Activated CD8-positive, alpha-beta memory T cell treated with anti-CD3 and anti-CD28 coated beads, Interleukin-2, amount 50 U/mL, for 4 hours (primary cell): ENCODE measurements around the gene ACAT2.
"Not testable (repeated sequence)": the region's sequence is repeated elsewhere in the genome, so short reads cannot be mapped to it uniquely, and the experiment has no call there.

Source experiments
- DNase-seq: peaks from one replicate; pipeline ENCODE4 v3.0.0-alpha.2; 2020

Gene ACAT2

DNA sequence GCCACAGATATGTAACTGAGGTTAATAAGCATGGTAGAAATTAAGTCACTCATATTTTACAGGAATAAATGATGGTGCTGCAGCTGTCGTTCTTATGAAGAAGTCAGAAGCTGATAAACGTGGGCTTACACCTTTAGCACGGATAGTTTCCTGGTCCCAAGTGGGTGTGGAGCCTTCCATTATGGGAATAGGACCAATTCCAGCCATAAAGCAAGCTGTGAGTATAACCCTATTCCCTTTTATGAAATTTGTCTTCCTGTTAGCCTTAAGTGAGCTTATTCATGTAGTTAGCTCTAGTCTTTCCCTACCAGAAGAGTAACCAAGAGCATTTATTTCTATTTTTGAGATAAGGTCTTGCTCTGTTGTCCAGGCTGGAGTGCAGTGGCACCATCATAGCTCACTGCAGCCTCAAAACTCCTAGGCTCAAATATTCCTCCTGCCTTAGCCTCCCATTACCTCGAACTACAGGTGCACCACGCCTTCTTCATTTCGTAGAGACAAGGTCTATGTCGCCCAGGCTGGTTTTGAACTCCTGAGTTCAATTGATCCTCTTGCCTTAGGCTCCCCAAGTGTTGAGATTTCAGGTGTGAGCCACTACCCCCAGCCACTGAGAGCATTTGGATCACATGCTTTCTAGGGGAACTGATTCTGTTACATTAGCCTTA, 15.5 kb downstream of the ACAT2 start:
- DNase-seq, result no peak

DNA sequence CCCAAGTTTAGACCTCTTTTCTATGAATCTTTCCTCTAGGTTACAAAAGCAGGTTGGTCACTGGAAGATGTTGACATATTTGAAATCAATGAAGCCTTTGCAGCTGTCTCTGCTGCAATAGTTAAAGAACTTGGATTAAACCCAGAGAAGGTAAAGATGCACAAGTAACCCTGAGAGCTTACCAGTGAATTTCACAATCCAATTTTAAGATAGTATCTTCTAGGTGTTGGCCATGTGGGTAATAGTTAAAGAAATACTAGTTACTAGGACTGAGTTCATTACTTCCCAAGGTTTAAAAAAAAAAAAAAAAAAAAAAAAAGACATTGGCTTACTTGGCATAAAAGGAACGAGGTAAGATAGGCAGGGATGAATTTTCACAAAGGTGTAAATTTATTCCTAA, 16.3 kb downstream of the ACAT2 start:
- no peak for DNase-seq

DNA sequence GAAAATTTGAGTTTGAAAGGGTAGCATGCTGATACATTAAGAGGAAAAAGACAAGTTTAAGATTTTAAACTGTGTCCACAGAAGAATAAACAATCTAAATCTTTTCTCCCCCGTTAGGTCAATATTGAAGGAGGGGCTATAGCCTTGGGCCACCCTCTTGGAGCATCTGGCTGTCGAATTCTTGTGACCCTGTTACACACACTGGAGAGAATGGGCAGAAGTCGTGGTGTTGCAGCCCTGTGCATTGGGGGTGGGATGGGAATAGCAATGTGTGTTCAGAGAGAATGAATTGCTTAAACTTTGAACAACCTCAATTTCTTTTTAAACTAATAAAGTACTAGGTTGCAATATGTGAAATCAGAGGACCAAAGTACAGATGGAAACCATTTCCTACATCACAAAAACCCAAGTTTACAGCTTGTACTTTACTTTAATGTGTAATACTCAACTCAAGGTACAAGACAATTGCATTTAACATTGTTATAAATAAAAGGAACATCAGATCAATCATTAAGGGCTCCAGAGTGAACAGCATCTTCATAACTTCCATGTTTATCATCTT, 16.8 kb downstream of the ACAT2 start:
- DNase-seq, result no peak

DNA sequence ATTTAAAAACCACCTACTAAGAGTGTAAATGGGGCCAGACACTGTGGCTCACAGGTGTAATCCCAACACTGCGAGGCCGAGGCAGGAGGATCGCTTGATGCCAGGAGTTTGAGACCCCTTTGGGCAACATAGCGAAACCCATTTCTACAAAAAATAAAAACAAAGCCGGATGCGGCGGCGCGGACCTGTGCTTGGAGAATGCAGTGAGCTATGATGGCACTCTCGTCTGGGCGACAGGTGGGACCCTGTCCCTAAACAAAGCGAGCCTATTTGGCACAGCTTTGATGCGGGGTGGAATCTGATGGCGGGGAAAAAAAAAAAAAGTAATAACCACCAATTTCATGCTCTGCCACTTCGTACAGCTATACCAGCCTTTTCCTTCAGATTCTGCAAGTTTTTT, 26.4 kb downstream of the ACAT2 start:
- no peak for DNase-seq

DNA sequence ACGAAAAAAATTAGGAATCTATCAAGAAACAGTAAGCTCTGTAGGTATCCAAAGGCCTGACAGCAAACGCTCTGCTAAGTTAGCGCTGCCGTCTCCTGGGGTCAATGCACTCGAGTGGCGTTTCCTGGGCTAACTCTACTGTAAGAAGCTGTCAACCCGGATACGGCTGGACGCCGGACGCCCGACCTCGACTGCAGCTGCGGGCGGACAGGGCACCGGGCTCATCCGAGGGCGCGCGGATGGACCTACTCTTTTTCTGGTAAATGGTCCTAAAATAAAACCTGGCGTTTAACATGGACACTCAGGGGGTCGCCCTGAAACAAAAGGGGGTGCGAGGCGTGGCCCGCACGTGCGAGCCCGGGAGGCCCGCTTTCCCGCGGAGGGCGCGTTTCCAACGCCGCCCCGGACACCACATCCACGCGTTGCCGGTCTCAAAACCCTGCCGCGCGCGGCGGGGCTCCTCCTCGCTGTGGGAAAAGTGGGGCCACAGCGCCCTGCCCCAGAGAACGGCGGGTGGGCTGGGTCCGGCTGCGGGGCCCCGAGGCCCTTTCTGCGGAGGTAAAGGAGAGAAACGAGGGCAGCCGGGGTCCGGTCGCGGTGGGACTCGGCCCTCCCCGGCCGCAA, 27.0 kb downstream of the ACAT2 start:
- DNase-seq, result peak; percentile 24

DNA sequence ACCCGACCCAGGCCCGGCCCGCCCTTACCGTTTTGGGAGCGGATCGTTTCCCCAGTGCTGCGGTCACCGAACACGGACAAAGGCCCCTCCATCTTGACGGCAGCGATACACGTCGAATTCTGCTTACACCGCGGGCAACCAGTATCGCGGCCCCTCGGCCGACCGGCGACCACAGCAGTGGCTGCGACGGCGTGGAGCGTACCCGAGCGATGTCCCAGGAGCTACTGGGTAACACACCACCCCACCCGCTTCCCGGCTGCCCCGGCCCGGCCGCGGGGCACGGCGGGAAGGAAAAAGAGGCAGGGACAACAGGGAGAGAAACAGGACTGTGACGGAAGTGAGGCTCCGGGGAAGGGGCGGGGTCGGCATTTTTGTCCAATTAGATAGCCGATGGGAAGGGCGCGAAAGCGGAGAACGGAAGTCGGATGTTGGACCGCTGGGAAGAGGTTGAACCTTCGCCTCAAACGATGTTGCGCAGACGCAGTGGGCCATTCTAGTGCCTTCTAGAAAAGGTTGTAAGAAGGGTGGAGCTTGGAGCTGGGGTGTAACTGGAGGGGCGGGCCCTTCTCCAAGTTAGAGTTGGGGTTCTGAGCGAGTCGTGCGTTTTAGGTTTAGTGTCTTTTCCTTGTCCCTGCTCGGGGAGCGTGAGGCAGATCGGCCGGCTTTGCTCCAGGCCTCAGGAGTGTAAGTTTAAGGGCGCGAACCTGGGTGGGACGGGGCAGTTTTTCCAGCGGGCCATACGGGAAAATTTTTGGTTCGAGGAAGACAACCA, 27.7 kb downstream of the ACAT2 start, which contains the start of gene TCP1:
TSS of gene TCP1 (minus strand) at position 226 of the 772 bp plus-strand sequence. CDS start at position 92, 134 bp downstream.
- DNase-seq, result peak; percentile 98

GRCh38 chr6:159790149-159790955, 28.5 kb downstream of the ACAT2 start, which contains the start of gene MRPL18:
Gene MRPL18 (plus strand): TSS chr6:159790467. CDS start chr6:159790588, 121 bp downstream.
- peak; percentile 85 for DNase-seq

DNA sequence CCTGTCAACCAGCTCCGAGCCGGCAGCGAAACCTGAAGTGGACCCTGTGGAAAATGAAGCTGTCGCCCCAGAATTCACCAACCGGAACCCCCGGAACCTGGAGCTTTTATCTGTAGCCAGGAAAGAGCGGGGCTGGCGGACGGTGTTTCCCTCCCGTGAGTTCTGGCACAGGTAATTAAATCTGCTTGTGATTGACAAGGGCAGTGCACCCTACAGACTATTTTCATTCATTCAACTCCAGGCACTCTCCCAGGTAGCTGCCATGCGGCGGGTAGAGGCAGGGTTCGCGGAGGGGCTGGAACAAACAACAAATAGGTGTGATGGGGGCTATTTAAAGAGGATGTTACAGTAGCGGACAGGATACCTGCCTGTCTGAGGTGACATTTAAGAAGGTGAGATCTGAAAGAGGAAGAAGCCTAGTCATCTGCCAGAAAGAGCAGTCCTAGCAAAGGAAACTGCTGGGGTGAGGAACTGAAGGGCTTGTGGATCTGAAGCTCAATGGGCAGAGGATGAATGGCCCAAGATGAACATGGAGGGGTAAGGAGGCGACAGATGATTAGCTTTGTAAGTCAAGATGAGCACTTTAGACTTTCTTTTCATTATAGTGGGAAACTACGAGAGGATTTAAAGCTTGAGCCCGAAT, 29.2 kb downstream of the ACAT2 start:
- DNase-seq, result no peak

DNA sequence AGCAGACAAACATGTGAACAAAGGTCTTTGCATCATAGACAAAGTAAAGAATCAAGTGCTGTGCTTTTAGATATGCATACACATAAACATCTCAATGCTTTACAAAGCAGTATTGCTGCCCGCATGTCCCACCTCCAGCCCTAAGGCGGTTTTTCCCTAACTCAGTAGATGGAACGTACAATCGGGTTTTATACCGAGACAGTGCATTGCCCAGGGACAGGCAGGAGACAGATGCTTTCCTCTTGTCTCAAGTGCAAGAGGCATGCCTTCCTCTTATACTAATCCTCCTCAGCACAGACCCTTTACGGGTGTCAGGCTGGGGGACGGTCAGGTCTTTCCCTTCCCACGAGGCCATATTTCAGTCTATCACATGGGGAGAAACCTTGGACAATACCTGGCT, 33.1 kb downstream of the ACAT2 start:
- not testable (repeated sequence) for DNase-seq

- DNase-seq, result no peak
Observed at GRCh38 chr6:159797554-159797953, 35.7 kb downstream of the ACAT2 start.

DNA sequence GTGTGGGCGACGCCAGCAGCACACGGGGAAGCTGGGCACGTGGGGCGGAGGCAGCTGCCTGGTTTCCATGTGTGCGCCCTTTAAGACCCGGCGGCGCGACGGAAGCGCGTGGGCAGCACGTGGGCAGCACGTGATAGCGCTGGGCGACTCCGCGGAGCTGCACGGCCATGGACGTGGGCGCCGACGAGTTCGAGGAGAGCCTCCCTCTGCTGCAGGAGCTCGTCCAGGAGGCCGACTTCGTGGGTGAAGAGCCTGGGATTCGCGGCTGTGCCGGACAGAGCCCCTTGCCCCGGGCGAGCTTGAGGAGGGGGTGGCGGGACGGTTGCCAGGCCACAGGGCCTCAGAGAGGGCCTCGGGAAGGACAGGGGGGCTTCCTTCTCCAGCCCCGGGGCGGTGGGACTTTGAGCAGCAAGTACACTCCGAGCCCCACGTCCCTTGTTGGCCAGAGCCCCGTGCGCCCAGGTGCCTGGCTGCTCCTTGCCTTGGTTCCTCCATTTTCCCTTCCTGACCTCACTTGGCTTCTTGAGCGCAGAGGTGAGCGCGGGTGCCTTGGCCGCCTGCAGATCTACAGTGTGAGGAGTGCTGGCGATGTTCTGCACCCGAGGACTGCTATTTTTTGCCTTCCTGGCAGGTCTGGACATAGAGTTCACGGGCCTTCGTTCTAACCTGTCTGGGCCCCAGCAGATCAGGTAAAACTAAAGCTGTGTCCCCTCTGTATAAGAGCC, 38.5 kb downstream of the ACAT2 start, which contains the start of gene PNLDC1:
TSS of gene PNLDC1 (plus strand) at position 136 of the 725 bp plus-strand sequence. CDS start at position 168, 32 bp downstream.
- DNase-seq, result no peak

DNA sequence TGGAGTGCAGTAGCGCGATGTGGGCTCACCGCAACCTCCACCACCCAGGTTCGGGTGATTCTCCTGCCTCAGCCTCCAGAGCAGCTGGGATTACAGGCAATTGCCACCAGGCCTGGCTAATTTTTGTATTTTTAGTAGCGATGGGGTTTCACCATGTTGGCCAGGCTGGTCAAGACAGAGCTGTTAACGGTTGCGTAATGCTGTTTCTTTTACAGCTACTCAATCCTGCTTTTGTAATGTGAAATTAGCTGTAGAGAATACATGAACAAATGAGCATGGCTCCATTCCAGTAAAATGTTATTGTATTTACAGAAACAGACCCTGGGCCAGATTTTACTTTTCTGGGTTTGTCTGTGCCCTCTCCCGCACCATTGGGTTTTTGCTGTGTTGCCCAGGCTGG, 40.1 kb downstream of the ACAT2 start:
- no peak for DNase-seq

DNA sequence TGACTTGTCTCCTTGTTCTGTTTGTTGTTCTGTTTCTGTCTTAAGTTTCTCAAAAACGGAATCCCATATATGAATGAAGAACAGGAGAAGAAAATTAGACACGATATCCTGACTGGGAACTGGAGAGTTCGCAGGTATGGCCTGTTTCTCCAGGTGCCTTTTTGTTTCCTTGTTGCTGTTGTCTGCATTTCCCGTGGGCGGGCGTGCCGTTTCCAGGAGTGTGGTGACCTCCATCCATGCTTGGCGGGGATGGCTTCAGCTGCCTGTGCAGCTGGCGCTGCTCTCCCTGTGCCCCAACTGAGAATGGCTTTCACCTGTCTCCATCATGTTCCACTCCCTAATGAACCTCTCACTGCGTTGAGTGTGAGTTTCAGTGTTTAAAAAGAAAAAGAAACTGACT, 42.7 kb downstream of the ACAT2 start:
- DNase-seq, result no peak

DNA sequence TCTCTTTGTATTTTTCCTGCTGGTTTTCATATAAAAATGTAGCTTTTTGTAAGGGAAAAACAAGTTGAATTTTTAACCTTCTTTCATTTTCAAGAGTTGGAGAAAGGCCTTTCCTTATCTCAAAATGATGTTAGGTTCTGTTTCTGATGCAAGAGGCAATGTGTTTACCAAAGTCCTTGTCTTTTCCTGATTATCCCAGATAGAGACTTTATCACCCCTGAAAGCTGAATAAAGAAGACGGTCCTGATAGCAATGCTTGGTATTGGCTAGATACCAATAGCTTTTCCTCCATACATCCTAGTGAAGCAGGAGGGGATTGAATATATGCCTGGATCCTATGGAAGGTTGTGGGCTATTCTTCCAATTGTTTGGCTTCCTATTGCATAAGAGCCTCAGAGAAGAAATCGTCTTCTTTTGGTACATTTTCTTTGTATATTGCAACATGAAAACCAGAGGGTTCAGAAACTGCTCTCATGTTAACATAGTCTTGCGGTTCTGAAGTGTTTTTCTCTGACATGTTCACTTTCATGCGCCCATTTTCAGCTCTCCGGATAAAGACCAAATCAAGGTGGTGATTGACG, 43.7 kb downstream of the ACAT2 start:
- DNase-seq, result no peak

GRCh38 chr6:159806021-159806458, 44.2 kb downstream of the ACAT2 start:
- no peak for DNase-seq

DNA sequence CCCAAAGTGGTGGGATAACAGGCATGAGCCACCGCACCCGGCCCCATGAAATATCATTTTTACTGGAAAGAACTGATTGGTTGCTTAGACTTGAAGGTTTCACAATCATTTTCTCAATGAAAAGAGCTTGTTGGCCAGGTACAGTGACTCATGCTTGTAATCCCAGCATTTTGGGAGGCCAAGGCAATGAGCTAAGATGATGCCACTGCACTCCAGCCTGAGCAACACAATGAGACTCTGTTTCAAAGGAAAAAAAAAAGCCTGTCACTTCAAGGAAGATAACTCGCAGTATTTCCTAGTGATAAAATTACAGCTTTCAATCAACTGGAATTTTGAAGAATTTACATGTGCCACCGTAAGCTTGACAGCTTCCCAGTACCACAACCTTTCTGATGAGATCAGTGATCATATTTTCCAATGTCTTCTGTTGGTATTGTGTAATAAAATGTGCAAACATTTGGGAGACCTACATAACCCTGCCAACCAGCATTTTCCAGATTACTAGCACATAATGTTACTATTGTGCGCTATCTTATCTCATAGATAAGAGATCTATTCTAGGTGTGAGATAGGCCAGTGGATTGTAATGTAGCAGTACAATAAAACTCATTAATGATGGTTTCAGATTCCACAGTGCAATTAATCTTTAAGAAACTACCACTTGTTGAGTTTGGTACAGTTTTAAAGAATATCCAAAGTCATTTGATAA, 45.5 kb downstream of the ACAT2 start:
- DNase-seq, result no peak

GRCh38 chr6:159808647-159809046, 46.8 kb downstream of the ACAT2 start:
- DNase-seq, result no peak

DNA sequence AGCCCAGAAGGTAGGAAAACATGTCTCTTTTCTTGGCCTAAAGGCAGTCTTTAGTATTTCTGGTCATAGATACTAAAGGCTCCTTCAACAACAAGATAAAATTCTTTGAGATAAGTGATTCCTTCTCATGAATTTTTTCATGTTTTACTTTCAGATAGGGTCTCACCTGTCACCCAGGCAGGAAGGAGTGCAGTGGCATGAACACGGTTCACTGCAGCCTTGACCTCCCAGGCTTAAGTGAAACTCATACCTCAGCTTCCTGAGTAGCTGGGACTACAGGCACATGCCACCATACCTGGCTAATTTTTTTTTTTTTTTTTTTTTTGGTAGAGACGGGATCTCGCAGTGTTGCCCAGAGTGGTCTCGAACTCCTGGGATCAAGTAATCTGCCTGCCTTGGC, 47.3 kb downstream of the ACAT2 start:
- DNase-seq, result no peak

DNA sequence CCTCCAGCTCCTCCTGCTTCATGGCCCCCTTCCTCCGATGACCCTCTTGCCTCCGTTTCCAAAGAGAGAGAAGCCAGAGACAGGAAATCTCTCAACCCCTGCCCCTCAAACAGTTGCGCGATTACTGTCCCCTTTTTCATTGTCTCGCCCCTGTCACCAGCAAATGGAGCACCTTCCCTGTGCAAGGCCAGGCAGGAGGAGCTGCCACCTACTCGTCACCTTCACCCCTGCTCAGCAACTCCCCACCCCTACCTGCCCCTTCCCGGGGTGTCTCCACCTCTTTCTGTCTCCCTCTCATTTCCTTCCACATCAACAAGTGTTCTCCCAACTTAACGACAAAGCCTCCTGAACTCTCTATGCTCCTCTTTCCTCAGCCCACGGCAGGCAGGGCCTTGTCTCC, 51.9 kb downstream of the ACAT2 start:
- DNase-seq, result no peak

GRCh38 chr6:159815410-159815809, 53.6 kb downstream of the ACAT2 start:
- DNase-seq, result no peak
